PC-9 (cell line): ENCODE results near the gene SLC47A1.

Experiments
- CTCF ChIP-seq: fragments of 200-600 bp; sonication (generic); conservative IDR thresholded peaks from 2 replicates; pipeline ENCODE4 v1.6.1; 2017; ENCODE audit warnings: mixed run types, antibody characterized with exemption, mild to moderate bottlenecking, moderate library complexity
- EZH2 ChIP-seq: fragments of 200-600 bp; sonication (generic); IDR thresholded peaks from 2 replicates; pipeline ENCODE4 v1.8.0; 2017; ENCODE audit warnings: antibody characterized with exemption, low read depth

GRCh38 chr17:19517699-19518098 is 16.0 kb upstream of the SLC47A1 start:
- TF ChIP-seq CTCF (no peak), EZH2 (no peak)
